HPDE6-E6E7 (cell line): ENCODE data around the gene HOATZ.

Source experiments
- DNase-seq: peaks from one replicate; pipeline ENCODE4 v3.0.0; 2011; ENCODE audit warnings: missing footprints; ENCODE audit errors: extremely low spot score

HOATZ gene

DNA sequence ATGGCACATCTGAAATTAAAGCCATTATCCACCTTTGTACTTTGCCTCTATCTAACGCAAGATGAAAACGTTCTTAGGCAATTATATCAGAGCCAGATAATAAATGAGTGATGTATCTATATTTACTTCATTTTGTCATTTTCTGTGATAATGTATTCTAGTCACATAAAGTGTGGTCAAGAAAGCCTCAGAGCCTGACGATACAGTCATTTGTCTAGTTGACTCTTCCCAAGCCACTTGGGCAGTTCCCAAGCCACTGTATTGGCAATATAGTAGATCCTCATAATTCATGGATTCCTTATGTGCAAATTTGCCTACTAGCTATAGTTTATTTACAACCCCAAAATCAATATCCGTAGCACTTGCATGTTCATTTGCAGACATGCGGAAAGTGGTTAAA, 7.8 kb downstream of the HOATZ start:
- DNase-seq: no peak

DNA sequence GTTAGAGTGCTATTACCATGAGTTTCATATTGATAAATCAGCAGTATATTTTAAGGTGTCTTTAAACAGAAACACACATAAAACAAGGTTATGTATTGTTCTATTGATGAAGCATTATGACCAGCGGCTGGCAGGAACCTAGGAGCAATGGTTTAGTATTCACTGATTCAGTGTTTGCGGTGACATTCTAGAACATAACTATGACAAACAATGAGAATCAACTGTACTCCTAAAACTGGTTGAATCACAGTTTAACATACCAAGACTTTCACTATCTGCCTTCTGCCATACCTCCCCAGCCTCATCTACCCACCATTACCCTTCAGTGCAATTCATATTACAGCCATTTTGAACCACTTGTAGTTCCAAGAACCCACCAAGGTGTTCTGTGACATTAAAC, 8.8 kb downstream of the HOATZ start:
- no peak for DNase-seq

DNA sequence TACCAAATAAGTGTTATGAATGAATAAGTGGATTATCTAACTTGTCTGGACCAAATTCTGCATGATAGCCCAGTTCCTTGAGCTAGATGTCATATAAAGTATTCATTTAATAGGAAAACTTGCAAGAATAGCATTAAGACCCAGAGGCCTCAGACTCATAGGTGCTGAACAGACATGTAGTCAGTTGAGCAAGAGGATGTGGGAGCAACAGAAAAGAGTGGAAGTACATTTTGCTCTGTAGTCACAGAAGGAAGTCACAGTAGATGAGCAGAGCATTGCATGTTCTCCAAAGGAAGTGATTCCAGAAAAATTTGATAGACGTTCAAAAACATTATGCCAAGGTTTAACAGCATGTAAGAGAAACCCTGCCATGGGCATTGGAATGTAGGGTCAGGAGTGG, 9.5 kb downstream of the HOATZ start:
- DNase-seq: no peak

DNA sequence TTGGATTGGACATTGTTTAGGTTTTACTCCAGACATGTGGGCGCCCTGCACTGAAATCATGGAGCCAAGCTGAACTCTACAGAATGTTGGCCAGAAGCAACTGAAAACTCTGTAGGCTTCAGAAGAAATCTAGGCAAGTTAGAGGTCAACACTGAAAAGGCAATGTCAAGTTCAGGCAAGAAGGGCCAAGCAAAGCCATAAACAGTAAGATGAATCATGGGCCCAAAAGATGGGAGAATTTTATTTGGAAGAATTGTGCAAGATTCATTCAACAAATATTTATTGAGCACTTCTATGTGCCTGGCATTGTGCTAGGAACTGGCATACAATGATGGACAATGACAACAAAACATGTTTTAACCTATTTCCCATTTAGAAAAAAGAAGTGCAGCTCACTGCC, 10.9 kb downstream of the HOATZ start:
- DNase-seq: no peak

DNA sequence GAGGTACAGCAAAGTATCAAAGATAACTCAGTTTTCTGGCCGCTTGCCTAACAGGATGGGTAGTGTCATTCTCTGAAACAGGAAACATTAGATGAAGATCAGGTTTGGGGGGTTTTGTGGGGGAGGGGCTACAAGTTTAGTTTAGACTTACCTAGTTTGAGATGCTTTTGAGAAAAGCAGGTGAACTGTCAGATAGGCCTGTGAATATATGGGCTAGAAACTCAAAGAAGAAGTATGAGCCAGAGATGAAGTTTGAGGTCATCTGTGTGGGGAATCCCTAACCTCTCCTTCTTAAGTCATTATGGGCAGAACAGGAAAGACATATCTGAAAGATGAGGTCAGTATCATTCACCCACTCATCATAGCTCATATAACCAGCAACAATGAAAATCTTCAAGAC, 11.9 kb downstream of the HOATZ start:
- peak; percentile 66 for DNase-seq

DNA sequence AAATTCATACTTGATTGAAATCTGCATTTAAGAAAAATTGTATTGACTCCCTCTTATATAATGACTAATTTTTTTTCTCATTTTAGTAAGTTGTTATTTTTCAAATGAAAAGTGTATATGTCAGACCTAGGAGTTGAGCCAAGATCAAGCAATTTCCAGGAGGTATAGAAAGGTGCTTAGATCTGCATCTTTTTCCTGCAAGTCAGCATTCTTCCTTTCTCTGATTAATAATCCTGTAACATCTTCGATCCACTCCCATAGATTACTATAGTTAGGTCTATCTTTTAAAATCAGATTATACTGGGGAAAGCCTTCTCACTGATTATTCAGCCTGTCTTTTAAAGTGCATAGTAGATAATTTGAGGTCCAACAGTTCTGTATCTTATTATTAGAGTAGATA, 12.7 kb downstream of the HOATZ start:
- DNase-seq: no peak

DNA sequence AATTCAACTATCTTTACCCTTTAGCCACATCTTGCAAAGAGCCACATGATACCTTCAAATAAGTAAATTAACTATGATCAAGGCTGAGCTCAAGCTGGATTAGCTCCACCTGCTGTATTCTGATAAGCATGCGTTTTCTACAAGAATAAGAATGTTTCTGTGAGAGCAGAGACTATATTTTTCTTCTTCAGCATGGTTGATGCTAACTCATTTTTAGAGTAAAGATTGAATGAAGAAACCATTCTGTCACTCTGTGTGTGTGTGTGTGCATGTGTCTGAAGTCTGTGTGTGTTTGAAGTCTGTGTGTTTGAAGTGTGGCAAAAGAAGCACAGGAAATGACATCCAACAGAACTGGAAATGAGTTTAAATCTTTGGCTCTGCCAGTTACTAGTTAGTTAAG, 14.0 kb downstream of the HOATZ start:
- DNase-seq: no peak

DNA sequence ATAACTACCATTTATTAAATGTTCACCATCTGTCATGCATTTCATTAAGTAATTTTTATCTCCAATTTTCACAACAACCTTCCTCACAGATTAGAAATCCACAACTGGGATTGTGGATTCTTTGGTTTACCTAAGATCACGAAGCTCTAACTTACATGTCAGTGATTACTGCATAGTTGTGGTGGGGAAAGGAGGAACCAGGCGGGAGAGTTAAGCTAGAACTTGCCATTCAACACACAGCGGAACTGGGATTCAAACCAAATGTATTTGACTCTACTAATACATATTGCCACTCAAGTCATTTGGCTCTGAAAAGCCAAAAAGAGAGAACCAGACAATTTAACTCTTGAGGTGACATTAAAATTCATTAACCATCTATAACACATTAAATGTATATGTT, 15.5 kb downstream of the HOATZ start:
- DNase-seq: no peak

DNA sequence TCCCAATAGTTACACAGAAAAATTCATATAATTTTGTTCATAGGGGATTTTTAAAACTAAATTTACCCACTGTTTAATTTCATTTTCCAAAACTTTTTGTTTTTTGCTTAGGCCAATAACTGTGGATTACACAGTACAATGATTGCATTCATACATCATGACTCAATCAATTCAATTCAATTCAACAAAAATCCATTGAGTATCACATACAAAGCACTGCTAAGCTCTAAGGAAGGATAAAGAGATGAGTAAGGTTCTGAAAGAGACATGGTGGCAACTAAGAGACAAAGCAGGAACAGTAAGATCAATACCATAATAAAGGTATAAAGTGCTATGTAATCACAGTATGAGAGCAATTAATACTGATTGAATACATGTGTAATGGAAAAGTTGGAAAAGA, 16.6 kb downstream of the HOATZ start:
- DNase-seq: no peak

DNA sequence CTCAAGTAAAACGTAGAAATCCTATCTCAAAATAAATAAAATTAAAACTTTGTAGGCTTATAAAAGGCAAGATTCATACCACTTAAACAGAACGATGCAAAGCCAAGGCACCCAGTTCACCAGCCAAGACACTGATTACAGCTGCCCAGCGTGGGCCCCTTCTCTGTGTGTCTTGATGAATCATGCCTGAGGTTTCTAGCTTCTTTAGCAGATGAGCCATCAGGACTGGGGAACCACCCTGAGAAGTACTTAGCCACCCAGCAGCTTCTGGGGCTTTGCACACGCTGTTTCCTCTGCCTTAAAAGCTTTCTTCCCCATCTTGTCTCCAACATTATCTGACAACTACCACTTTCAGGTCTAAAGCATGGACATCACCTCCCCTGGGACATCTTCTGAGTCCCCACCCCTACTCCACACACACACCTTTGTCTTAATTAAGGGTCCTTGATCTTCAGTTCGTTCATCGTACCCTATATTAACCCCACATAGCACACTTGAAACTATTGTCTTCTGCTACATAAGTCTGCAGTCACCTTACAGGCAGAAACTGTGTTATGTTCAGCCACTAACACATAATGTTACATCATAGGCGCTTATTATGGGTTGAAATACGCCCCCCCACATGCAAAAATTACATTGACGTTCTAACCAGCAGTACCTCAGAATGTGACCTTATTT, 17.2 kb downstream of the HOATZ start:
- DNase-seq: peak; percentile 88

DNA sequence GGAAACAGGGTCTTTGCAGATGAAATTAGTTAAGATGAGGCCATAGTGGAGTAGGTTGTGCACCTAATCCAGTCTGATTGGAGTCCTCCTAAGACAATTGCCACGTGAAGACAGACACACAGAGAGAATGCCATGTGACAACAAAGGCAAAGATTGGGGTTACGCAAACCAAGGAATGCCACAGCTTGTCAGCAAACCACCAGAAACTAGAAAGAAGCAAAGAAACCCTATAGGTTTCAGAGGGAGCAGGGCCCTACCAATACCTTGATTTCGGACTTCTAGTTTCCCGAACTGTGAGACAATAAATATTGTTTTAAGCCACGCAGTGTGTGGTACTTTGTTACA, 17.8 kb downstream of the HOATZ start:
- no peak for DNase-seq

DNA sequence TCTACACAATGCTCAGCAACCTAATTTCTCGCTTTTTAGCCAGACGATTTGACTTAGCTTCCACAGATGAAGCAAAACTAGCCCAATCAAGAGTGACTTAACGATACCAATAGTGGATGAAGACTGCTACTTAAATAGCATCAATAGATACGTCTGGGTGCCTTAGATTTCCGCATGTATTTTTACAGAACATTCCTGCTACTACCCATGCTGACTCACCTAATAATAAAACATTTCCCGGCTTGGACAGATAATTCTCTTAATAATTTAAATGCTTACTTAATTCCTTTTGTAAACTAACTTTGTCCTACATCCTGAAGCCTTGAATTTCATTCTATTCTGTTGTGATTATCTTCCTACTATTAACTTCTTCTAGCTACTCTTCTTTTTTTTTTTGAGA, 20.7 kb downstream of the HOATZ start:
- DNase-seq: no peak

DNA sequence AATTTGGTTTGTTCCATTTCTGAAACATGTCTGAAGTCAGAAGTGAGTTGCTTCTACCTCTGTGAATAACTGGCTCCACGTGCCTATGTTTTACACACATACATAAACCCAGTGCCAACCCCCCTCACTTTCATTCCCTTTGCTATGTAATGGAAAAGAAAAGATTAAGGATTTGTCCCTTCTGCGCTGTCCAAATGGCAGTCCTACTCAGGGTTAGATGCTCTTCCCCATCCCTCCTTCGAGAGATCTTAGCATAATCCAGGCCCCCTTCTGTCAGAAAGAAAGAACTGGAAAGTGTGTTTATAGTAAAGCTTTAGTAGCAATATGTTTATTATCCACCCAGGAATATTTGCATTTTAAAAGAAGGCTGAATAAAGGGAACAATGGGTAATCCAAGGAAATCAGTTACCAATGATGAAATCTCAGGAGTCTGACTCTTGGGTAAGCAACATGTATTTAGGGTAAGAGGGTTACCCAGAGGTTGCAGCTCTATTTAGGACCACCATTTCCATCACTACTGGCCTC, 22.8 kb downstream of the HOATZ start:
- DNase-seq: no peak

DNA sequence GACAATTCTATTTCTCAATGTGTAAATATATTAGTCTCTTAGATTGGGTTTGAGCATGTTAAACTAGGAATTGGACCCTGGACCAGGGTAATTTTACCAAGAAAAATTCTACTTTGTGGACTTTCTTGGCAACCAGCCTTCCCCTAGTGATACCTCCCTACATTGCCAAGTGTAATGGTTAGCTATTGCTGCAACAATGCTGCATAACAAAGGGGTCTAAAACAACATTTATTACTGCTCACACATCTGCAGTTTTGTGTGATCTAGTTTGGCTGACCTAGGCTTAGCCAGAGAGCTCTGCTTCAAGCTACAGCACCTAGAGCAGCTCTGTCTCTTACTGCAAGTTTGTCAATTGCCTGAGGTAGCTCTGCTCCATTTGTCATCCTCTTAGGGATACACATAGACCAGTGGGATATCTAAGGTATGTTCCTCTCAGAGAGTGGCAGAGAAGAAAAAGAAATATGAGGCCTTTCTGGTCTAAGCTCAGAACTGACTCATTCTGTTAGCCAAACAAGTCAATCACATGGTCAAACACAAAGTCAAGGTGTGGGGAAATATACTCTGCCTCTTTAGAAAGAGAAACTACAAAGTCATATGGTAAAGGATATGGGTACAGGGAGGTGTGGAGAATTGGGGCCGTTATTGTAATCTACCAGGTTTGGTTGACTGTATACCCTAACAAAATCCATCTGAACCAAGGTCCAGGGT, 24.0 kb downstream of the HOATZ start:
- DNase-seq: no peak

DNA sequence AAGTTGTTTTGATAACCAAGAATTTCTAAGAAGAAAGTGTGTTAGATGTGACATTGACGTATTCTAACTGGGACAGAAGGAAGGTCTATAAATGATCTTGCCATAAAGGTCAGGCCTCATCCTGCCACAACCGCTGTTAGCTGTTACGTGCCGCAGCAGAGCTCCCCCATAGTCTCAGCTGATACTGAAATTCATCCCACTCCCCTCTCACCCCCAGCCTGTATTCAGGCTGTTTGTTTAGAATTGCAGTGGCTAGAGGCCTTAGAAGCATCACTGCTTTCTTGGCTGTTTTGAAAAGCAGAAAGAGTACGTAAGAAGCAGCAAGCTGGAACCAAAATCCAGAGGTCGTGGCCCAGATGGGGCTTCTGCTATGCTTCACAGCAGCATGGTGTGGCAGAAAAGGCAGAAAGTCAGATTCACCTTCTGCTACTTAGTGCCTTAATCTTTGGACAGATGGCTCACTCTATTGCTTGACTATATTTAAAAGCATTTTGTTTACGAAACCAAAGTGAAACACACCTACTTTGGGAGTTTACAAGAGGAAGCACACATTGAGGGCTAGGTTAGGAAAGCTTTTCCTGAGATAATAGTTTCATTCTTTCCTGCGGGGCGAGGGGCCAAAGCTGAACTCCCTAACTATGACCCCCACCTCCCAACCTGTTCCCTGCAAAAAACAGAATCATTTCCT, 25.0 kb downstream of the HOATZ start:
- DNase-seq: no peak

DNA sequence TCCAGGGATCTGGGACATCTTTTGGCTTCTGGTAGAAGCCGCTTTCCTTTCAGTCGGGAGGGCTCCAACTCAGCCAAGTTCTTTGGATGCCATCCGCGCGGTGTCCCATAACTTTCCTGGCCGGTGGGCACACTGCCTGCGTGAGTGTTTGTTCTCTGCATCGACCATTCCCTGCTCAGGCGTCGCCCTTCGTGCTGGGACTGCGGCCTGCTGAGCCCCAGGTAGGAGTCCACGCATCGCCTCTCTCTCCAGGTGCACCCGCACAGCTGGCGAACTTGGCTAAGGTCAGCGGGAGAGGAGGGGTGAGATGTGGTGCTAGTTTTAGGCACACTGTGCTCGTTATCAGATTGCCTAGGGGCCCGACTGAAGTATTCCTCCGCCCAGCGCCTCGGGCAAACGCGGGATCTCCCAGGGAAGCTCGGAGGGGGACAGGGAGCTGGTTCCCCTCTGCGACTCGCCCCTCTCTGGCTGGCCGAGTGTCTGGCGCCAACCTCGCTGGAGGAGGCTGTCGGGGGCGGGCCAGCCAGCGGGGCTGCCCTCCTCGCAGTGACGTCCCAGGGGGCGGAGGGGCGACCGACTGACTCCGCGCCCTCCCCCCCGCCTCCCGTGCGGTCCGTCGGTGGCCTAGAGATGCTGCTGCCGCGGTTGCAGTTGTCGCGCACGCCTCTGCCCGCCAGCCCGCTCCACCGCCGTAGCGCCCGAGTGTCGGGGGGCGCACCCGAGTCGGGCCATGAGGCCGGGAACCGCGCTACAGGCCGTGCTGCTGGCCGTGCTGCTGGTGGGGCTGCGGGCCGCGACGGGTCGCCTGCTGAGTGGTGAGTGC, 25.7 kb downstream of the HOATZ start, which contains the start of gene LAYN:
TSS of gene LAYN (plus strand) at position 607 of the 823 bp plus-strand sequence. CDS start at position 731, 124 bp downstream.
- DNase-seq: no peak

DNA sequence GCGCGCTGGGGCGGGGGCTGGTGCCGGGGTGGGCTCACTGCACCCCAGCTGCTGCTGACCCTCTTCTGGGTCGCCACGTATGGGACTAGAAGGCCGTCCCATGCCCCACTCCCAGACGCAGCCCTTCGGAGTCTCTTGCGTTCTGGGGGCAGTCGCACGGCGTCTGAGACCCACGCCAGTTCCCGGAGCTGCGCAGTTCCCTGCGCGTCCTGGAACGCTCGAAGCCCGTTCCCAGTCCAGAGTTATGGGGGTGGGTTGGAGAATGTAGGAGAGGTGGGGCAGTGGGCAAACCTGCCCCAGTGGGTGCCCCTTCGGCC, 26.3 kb downstream of the HOATZ start:
- DNase-seq: no peak

DNA sequence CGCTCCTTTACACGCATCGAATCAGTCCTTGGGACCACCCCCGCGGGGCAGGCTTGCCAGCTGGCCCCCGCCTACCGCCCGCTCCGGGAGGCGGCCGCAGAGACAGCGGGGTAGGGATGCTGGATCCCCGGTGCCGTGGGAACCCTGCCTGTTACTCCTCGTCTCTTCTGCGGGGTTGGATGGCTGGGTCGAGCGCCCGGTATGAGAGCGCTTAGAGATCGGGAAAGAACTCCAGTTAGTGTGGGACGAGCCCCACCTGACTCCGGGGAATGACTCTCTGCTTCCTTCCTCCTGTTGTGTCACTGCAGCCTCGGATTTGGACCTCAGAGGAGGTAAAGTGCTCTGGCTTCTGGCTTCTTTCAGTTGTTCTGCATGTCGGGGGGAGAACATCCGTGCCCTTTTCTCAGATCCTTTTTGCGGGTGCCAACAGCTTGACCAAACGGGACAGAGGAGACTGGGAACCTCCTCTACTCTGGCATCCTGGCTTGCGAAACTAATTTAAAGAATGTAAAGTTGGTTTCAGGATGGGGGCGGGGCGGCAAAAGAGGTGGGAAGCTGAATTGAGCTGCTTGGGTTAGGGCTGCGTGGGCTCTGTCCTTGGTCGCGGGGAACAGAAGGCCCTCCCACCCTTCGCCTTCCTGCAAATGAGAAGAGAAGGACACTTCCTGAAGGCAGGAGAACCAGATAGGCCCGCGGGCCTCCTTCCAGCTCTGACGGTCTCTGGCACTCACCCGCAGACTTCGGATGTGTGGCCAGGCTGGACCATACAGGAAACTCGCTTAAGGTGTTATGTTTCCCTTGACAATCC, 26.9 kb downstream of the HOATZ start:
- DNase-seq: no peak

DNA sequence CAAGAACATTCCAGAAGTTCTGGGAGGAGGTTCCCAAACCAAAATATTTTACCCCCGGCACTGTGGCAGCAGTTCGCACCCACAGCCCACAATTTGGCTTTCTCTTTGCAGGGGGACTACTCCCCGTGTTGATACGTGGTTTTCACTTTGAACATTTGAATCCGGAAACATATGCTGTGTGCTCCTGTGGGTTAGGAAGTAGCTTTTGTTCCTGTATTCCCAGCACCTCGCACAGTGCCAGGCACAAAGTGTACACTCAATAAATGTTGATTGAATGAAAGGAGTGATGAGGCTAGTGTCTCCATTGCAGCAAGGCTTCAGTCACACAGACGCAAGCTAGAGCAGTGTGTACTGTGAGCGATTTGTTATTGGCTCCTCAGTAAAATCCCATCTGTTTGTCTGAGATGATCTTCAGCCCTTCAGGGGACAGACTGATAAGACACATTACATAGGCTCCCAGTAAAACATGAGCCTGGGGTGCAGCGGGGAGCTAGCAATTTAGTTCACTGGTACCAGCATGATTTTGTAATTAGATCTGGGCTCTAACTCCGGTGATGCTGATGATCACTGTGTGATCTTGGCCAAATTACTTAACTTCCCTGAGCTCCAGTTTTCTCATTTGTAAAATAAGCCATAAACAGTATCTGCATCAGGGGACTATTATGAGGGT, 28.2 kb downstream of the HOATZ start:
- no peak for DNase-seq

DNA sequence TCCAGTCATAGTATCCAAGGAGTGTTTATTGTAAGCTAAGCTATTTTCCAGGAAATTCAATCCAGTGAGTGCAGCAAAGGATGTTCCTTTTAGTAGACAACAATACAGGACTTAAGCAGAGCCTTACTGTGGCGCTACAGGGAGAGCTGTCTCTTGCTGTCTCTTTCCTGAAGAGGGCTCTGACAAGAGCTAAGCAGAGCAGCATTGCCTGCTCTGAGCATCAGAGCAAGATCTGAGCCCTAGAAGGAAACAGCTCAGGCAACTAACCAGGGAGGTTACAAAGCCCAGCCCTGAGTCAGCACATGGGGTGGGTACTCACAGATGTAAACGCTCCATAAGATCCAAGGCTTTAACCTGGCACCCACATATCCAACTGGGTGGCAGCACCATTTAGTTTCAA, 33.9 kb downstream of the HOATZ start:
- DNase-seq: no peak
